H1 (cell line): ENCODE measurements around the gene OLFM1. TPM values are rescaled to one million over a fixed set of nuclear protein-coding genes. Genes with fewer than 3 reads are reported as not detected.

Experiments used
- CTCF ChIA-PET: fragments of 300-600 bp; sonication (Branson Sonifier 250); formaldehyde crosslinking; loops from one replicate; lab custom pipeline; 2021; ENCODE audit not compliant: partially characterized antibody; lab: Charles Lee
- POLR2A ChIA-PET: fragments of 300-600 bp; sonication (Branson Sonifier 250); formaldehyde crosslinking; loops from one replicate; lab custom pipeline; 2021; ENCODE audit warnings: inconsistent platforms; ENCODE audit not compliant: partially characterized antibody; lab: Charles Lee
- DNase-seq, 2 experiments: peaks; one replicate each; pipeline versions ENCODE4 v3.0.0 to v3.0.0-alpha.2; 2010 to 2022; ENCODE audit warnings: low spot score in 2 of 2, low read depth in 1 of 2, mixed read lengths in 1 of 2
- FAIRE-seq: peaks from 2 replicates; lab custom pipeline; 2011; peaks lifted over from hg19 to GRCh38; lab: Jason Lieb, UNC
- H2AFZ ChIP-seq: 2 replicates; pipeline ENCODE4 v1.8.1; 2012; ENCODE audit warnings: low read length, inconsistent platforms
- H2AK5ac ChIP-seq: 2 replicates; pipeline ENCODE4 v1.6.1; 2013; ENCODE audit warnings: low read depth, low read length
- H2BK120ac ChIP-seq: replicated peaks from 2 replicates; pipeline ENCODE3; 2013; ENCODE audit warnings: low read depth, low read length, inconsistent platforms
- H2BK12ac ChIP-seq: 2 replicates; pipeline ENCODE4 v1.6.1; 2013; ENCODE audit warnings: low read depth, low read length
- H2BK15ac ChIP-seq: 2 replicates; pipeline ENCODE4 v1.6.1; 2013; ENCODE audit warnings: low read length
- H2BK20ac ChIP-seq: 2 replicates; pipeline ENCODE4 v1.6.1; 2013; ENCODE audit warnings: low read length
- H2BK5ac ChIP-seq: 2 replicates; pipeline ENCODE4 v1.6.1; 2013; ENCODE audit warnings: low read depth, low read length
- H3K14ac ChIP-seq: 2 replicates; pipeline ENCODE4 v1.6.1; 2013; ENCODE audit warnings: inconsistent platforms; ENCODE audit not compliant: insufficient read length
- H3K18ac ChIP-seq: 2 replicates; pipeline ENCODE4 v1.6.1; 2013; ENCODE audit warnings: low read length; ENCODE audit errors: extremely low read depth
- H3K23ac ChIP-seq: 2 replicates; pipeline ENCODE4 v1.6.1; 2013; ENCODE audit warnings: inconsistent platforms; ENCODE audit not compliant: insufficient read length
- H3K23me2 ChIP-seq: 2 replicates; pipeline ENCODE4 v1.6.1; 2013; ENCODE audit warnings: low read depth, low read length
- H3K27ac ChIP-seq: 2 replicates; pipeline ENCODE4 v1.6.1; 2011; ENCODE audit warnings: low read depth, low read length, inconsistent platforms
- H3K27me3 ChIP-seq, 4 experiments: replicated peaks in 1 of 4; 1 replicate in 1 of 4; 2 replicates in 3 of 4; pipeline versions ENCODE4 v1.6.1 to v1.8.1; 2011 to 2013; ENCODE audit warnings: low read length in 3 of 4, mild to moderate bottlenecking in 3 of 4, inconsistent platforms in 2 of 4, mixed read lengths in 2 of 4, moderate library complexity in 1 of 4; ENCODE audit not compliant: control insufficient read depth in 3 of 4, insufficient read depth in 3 of 4; ENCODE audit errors: extremely low read depth in 1 of 4
- H3K36me3 ChIP-seq, 4 experiments: 2 replicates each; pipeline versions ENCODE4 v1.6.1 to v1.8.1; 2011 to 2013; ENCODE audit warnings: mild to moderate bottlenecking in 4 of 4, low read length in 3 of 4, moderate library complexity in 2 of 4, control low read depth in 1 of 4, inconsistent platforms in 1 of 4; ENCODE audit not compliant: insufficient read depth in 4 of 4, control insufficient read depth in 2 of 4
- H3K4ac ChIP-seq: replicated peaks from 2 replicates; pipeline ENCODE3; 2013; ENCODE audit warnings: low read length, low read depth, mixed read lengths, inconsistent platforms; ENCODE audit not compliant: insufficient read length
- H3K4me1 ChIP-seq, 4 experiments: replicated peaks in 1 of 4; 1 replicate in 1 of 4; 2 replicates in 3 of 4; pipeline versions ENCODE4 v1.6.1 to v1.8.1; 2011 to 2013; ENCODE audit warnings: low read length in 3 of 4, inconsistent platforms in 2 of 4, mixed read lengths in 1 of 4; ENCODE audit not compliant: insufficient read depth in 4 of 4, control insufficient read depth in 3 of 4
- H3K4me2 ChIP-seq, 2 experiments: 2 replicates each; pipeline versions ENCODE4 v1.6.1 to v1.8.1; 2011 to 2013; ENCODE audit warnings: low read depth in 2 of 2, low read length in 2 of 2, control low read depth in 1 of 2, inconsistent platforms in 1 of 2, mild to moderate bottlenecking in 1 of 2; ENCODE audit not compliant: insufficient read depth in 1 of 2
- H3K4me3 ChIP-seq, 4 experiments: fragments of 200-600, 300-600 bp in 1 of 4; sonication (generic), shearing (Covaris generic), sonication (Bioruptor Twin) in 1 of 4; 2 replicates each; pipeline versions ENCODE4 v1.5.1 to v1.8.1; 2011 to 2016; ENCODE audit warnings: low read length in 4 of 4, low read depth in 3 of 4, control low read depth in 2 of 4, inconsistent platforms in 2 of 4, mild to moderate bottlenecking in 2 of 4, mixed read lengths in 1 of 4, moderate library complexity in 1 of 4; ENCODE audit not compliant: insufficient read depth in 2 of 4; ENCODE audit errors: extremely low read depth in 1 of 4
- H3K56ac ChIP-seq: replicated peaks from 2 replicates; pipeline ENCODE3; 2013; ENCODE audit warnings: low read depth, mild to moderate bottlenecking, mixed read lengths, low read length, inconsistent platforms; ENCODE audit not compliant: insufficient read length
- H3K79me1 ChIP-seq: 2 replicates; pipeline ENCODE4 v1.6.1; 2013; ENCODE audit warnings: low read depth, low read length, control low read depth
- H3K79me2 ChIP-seq, 2 experiments: 2 replicates each; pipeline versions ENCODE4 v1.6.1 to v1.8.1; 2012 to 2013; ENCODE audit warnings: low read length in 2 of 2, mild to moderate bottlenecking in 2 of 2, inconsistent platforms in 1 of 2; ENCODE audit not compliant: insufficient read depth in 2 of 2, control insufficient read depth in 1 of 2
- H3K9ac ChIP-seq, 4 experiments: replicated peaks in 1 of 4; 1 replicate in 1 of 4; 2 replicates in 3 of 4; pipeline versions ENCODE4 v1.6.1 to v1.8.1; 2011 to 2013; ENCODE audit warnings: low read depth in 3 of 4, low read length in 3 of 4, control low read depth in 2 of 4, mild to moderate bottlenecking in 2 of 4, moderate library complexity in 2 of 4, inconsistent platforms in 1 of 4; ENCODE audit errors: extremely low read depth in 1 of 4
- H3K9me3 ChIP-seq, 2 experiments: 2 replicates each; pipeline versions ENCODE4 v1.6.1 to v1.8.1; 2012 to 2013; ENCODE audit warnings: mild to moderate bottlenecking in 2 of 2, moderate library complexity in 2 of 2, control low read depth in 1 of 2, inconsistent platforms in 1 of 2, low read depth in 1 of 2, low read length in 1 of 2, mixed read lengths in 1 of 2; ENCODE audit not compliant: insufficient read depth in 2 of 2
- H4K20me1 ChIP-seq, 2 experiments: replicated peaks in 1 of 2; 2 replicates each; pipeline versions ENCODE3 to v1.8.1; 2011 to 2013; ENCODE audit warnings: inconsistent platforms in 2 of 2, low read length in 2 of 2, mild to moderate bottlenecking in 1 of 2; ENCODE audit not compliant: insufficient read depth in 2 of 2, control insufficient read depth in 1 of 2
- H4K5ac ChIP-seq: 2 replicates; pipeline ENCODE4 v1.6.1; 2013; ENCODE audit warnings: low read length, low read depth, mixed read lengths, inconsistent platforms; ENCODE audit not compliant: insufficient read length
- H4K8ac ChIP-seq: 2 replicates; pipeline ENCODE4 v1.8.0; 2013; ENCODE audit warnings: mild to moderate bottlenecking, moderate library complexity, low read length, inconsistent platforms; ENCODE audit not compliant: insufficient read depth; ENCODE audit errors: extremely low read depth
- H4K91ac ChIP-seq: replicated peaks from 2 replicates; pipeline ENCODE3; 2013; ENCODE audit warnings: low read length, mixed read lengths, inconsistent platforms; ENCODE audit not compliant: insufficient read length
- CTBP2 ChIP-seq: IDR thresholded peaks from 2 replicates; pipeline ENCODE4 v1.7.0; 2011; ENCODE audit warnings: borderline replicate concordance, mild to moderate bottlenecking, moderate library complexity, mixed read lengths, low read length; ENCODE audit not compliant: insufficient read depth, insufficient read length
- WGBS, 2 experiments: shearing (Covaris generic) in 1 of 2; methylation state at CpG; one replicate each; pipeline versions ENCODE4 v1.1.6 to v1.1.7; 2013 to 2015; ENCODE audit warnings: low lambda C conversion rate in 2 of 2, mixed read lengths in 2 of 2, inconsistent platforms in 1 of 2, low coverage in 1 of 2, missing lambda C conversion rate in 1 of 2; ENCODE audit not compliant: insufficient replicate concordance in 2 of 2, insufficient coverage in 1 of 2, insufficient read length in 1 of 2; ENCODE audit errors: extremely low coverage in 1 of 2, missing lambda C conversion rate in 1 of 2; 5-methylcytosine and 5-hydroxymethylcytosine counted together
- polyA plus RNA-seq, 7 experiments: library from polyadenylated mRNA; depleted of rRNA in 3 of 7; stranded (reverse) in 5 of 7; unstranded in 2 of 7; fragments of >200 nt in 5 of 7; fragments of 200-250 nt in 2 of 7; gene quantifications; 1 replicate in 5 of 7; 2 replicates in 1 of 7; 4 replicates in 1 of 7; pipeline versions ENCODE4 v1.2.1 to v1.2.3, GENCODE V29; 2011 to 2013; ENCODE audit warnings: missing spikeins in 2 of 7, mixed read lengths in 2 of 7
- total RNA-seq: library from RNA; stranded (reverse); fragmentation: NEBNext Ultra II Directional; extraction: Animal tissue kit (Norgen Biotek cat#: 25700); gene quantifications from 2 replicates; pipeline ENCODE4 v1.2.1, GENCODE V29; 2021

OLFM1 gene
- total and polyA plus RNA-seq, 2 of the 8 experiments (the other 6 are each of a cell fraction or from before 2014, with no cell fraction given): 53.0 to 53.4 TPM

DNA sequence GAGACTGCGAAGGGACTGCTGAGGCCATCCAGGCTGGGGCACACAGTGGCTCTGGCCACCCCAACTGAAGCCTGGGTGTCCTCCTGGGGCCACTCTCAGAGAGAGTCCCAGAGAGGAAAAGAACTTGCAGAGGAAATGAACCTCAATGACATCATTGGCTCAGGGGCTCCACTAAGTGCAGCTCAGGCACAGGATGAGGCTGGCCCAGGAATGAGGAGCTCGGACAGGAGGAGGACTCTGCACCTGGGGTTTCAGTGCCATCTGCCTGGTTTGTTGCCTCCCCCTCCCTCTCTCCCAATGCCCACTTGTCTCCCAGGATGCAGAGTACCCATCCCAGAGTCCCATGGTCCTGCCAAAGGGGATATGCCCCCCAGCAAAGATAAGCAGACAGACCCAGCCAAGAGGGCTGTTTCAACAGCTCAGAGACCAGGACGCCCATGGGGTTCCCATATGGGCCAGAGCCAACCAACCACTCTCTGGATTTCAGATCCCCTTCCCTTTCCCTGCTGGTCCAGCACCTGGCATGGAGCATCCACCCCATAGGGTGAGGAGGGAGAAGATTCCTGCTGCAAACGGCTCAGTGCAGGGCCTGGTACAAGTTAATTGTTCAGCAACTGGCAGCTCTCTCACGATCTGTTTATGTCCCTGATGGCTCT lies 26.9 kb upstream of the OLFM1 start:
- Histone ChIP-seq H3K27me3 (no peaks in the 10 kb centered on the region), H2BK120ac (no peak overlapping the region), H3K4me2 (no peak overlapping the region), H3K9me3 (peaks cover 13% of the 10 kb centered on the region in 2 experiments; a peak in 3 of 4 replicates), H3K79me2 (no peaks in the 10 kb centered on the region), H2AFZ (no peak overlapping the region), H3K4ac (no peak overlapping the region), H4K5ac (no peak overlapping the region), H3K4me3 (no peak overlapping the region), H3K79me1 (no peaks in the 10 kb centered on the region), H3K23me2 (no peaks in the 10 kb centered on the region), H2BK5ac (no peak overlapping the region), H3K14ac (no peak overlapping the region), H2BK12ac (no peak overlapping the region), H3K56ac (no peak overlapping the region), H3K27ac (no peak overlapping the region), H2BK15ac (no peak overlapping the region), H4K20me1 (no peaks in the 10 kb centered on the region), H2AK5ac (no peak overlapping the region), H4K8ac (no peak overlapping the region), H3K18ac (no peak overlapping the region), H3K9ac (no peak overlapping the region), H4K91ac (no peak overlapping the region), H3K36me3 (no peaks in the 10 kb centered on the region), H3K4me1 (no peaks in the 10 kb centered on the region), H3K23ac (no peak overlapping the region), H2BK20ac (no peak overlapping the region)
- 69% methylated on average over 5 of the region's 5 CpGs; no CpG with 5 or more reads in 1 of the 2 experiments for WGBS, 2 experiments
- no peak for TF ChIP-seq CTBP2
- CTCF ChIA-PET: interaction anchor here (0.6 to 1.3 kb wide), 2 partner anchors 380 to 822 kb away, joined by 3 to 4 read pairs; no protein-coding TSS in a partner anchor
- DNase-seq (no peak), FAIRE-seq (no peak)
- POLR2A ChIA-PET: no interaction called here
